Embryonic facial prominence (tissue), 1 donor: ENCODE results near the gene CYGB.

Experiments
- DNase-seq: peaks from one replicate; pipeline ENCODE4 v3.0.0-alpha.2; 2016; ENCODE audit errors: extremely low spot score

The CYGB gene

GRCh38 chr17:76550712-76551615 is 13.5 kb upstream of the CYGB start:
- no peak for DNase-seq

DNA sequence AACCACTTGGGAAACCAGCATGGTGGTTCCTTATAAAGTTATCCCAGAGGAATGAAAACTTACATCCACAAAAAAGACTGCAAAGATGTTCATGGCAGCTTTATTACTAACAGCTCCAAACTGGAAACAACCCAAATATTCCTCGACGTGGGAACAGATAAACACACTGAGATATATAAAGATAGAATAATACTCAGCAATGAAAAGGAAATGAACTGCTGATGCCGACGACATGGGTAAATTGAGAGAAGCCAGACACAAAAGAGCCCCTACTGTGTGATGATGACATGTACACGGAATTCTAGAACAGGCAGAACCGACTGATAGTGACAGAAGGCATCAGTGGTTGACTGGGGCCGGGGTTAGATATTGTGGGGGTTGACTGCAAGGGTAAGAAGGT is 12.0 kb upstream of the CYGB start:
- DNase-seq, result no peak

DNA sequence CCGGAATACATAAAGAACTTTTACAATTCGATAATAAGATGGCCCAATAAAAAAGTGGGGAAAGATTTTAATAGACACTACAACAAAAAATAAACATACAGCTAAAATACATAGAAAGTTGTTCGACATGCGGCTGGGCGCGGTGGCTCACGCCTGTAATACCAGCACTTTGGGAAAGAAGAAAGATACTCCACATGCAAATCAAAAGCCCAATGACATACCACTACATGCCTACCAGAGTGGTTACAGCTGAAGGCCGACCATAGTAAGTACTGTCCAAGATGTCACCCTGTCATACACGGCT is 11.7 kb upstream of the CYGB start:
- no peak for DNase-seq

DNA sequence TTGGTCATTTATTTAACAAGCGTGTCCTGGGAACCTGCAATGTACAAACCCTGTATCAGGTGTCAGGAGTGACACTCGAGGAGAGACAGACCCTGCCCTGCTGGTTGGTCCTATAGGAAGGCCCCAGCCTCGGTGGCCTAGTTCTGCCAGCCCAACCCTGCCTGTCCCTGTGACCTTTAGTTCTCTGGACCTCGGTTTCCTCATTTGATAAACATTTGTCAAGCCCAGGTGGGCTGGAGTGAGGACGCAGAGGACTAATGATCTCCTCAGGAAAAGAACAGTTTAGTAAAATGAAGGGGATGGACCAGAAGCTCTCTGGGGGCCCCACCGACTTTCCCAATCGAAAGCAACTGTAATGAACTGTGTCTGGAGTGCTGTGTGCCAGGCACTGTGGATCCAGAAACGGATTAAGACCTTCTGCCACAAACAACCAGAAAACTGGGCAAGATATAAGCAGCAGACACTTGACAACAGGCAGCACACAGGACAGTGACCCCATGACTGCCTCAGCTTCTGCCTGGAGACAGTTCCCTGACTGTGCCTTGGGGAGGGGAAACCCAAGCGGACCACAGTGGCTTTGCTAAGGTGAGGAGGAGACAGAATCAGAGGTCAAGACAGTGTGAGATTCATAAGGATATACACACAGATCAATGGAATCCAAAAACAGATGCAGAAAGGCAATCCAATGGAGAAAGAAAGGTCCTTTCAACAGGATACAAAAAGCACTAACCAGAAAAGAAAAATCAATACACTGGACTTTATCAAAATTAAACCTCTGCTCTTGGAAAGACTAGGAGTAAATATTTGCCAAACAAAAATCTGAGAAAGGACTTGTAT is 11.1 kb upstream of the CYGB start:
- DNase-seq, result no peak

DNA sequence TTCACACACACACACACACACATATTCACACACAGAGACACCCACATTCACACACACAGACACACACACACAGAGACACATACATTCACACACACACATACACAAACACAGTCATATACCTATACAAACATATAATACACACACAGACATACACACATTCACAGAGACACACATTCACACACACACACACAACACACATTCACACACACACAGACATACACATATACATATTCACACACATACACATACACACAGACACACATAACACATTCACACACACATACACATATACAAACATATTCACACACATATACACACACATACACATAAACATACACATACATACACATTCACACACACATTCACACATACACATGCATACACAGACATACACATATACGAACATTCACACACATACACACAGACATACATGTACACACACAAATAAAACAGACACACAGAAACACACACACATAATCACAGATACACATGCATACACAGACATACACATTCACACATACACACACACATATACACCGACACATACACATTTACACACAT is 10.2 kb upstream of the CYGB start:
- DNase-seq, result no peak

DNA sequence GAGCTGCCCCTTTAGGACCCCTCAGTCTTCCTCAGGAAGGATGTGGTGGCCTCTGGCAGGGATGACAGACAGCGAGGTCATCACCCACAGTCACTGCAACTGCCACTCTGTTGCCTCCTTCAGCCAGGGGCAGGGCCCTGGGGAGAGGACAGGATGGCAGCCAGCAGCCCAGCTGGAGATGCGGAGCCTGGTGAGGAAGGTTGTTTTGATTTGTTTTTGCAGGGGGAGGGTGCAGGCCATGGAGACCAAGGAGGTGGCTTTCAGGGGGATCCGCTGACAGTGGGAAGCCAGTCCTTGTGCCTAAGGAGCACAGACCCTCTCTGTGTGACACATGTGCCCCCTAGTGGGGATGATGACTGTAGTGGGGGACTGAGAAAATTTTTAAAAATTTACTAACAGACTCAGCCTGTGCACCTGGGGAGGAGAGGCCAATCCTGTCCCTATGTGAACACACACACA is 9.7 kb upstream of the CYGB start:
- peak; percentile 61 for DNase-seq

GRCh38 chr17:76546556-76547182 is 9.2 kb upstream of the CYGB start:
- no peak for DNase-seq

DNA sequence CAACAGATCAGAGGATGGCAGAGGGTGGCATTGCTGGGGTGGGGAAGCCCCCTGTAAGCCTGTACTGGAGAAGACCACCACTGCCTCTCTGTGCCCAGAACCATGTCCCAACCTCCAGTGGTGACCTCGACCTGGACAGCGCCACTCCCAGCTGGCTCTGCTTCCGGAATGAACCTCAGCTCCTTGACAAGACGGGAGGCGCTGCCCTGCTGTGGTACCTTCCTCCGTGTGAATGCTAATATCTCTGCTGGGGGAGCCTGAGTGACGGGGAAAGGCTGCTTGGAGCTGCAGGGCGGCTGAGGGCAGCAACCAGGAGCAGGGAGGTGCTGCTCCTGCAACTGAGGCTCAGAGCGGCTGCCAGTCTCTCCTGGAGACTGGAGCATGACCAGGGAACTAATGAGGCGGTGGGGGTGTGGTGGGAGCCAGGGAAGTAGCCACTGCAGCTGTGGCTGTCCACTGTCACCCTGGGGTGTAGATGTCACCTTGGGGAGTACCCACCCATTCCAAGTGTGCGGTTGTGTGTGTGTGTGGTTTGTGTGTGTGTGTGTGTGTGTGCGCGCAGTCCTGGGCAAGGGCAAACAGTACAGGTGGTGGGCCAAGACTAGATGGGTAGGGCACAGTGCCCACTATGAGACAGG is 8.5 kb upstream of the CYGB start:
- no peak for DNase-seq

DNA sequence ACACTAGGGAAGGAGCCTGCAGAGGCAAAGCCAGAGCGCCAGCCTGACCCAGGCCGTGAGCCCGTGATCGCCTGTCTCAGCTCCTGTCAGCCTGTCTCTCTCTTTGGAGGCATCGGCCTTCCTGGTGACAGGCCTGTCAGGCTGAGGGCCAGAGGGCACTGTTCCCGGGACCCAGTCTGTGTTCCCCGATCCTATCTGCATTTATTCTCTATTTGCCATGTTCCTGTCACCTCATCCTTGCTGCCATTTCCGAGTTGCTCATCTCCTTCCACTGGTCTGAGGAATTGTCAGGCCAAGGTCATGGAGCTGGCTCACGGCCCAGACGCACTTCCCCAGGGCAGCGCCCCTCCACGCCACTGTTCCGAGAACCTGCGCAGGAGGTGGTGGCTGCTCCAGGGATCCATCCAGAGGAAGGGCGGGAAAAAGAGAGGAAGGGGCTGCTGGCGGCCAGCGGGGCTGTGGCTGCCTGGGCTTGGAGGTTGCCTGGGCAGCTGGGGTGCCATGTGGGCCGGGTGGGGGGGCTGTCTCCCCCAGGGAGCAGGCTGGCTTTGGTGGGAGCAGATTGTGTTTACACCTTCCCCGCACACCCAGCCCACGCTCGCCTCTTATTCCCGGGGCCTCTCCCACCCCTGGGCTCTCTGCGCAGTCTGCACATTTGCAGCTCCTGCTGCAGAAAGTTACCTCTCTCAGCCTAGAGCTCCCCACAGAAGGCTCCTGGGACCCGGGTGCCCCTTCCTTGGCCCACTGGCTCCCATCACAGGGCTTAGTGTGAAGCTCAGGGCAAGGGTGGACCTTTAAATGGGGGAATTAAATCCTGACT is 7.2 kb upstream of the CYGB start:
- no peak for DNase-seq

DNA sequence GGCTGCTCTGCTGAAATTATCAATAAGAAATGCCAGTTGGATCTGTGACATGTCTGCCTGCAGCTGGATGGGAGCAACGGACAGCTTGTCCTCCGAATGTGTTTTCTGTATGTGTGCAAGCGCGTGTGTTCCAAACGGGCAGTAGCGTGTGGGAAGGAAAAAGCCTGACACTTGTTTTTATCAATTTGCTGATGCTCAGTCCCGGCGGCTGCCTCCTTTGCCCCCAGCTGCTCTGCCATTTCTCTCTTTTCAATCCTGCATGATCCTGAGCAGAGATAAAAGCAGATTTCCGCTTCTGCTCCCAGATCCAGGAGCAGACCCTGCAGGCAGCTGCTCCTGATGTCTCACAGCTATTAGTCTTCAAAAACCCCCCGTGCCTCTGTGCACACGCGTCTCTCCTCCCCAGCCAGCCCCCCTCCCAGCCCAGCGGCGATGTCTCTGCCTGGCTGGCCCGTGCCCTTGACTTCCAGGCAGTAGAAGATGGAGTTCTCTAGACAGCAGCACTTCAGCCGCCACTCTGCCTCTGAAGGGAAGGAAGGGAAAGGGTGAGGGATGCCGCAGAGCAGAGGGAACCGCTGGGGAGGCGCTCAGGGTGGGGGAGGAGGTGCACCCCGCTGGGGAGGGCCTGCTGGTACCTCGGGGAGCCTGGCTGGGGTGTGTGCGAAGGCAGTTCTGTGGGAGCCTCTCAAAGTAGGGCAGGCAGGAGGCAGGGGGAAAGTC is 6.5 kb upstream of the CYGB start:
- no peak for DNase-seq

DNA sequence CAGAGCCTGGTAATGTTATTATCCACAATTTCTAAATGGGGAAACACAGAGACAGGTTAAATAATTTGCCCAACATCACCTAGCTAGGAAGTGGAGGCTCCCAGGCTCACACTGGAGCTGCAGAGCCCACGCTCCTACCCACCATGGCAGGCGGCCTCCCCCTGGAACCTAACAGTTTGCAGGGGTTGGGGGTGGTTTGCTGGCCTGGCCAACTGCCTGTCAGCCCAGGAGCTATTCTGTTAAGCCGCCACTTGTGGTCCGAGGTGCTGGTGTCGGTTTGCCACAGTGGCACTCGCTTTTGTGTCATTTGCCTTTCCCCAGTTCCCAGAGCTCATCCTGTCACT is 5.9 kb upstream of the CYGB start:
- no peak for DNase-seq

GRCh38 chr17:76542984-76543383 is 5.5 kb upstream of the CYGB start:
- DNase-seq, result no peak

GRCh38 chr17:76542566-76542971 is 5.1 kb upstream of the CYGB start:
- no peak for DNase-seq

GRCh38 chr17:76541739-76542454 is 4.4 kb upstream of the CYGB start:
- DNase-seq, result no peak

DNA sequence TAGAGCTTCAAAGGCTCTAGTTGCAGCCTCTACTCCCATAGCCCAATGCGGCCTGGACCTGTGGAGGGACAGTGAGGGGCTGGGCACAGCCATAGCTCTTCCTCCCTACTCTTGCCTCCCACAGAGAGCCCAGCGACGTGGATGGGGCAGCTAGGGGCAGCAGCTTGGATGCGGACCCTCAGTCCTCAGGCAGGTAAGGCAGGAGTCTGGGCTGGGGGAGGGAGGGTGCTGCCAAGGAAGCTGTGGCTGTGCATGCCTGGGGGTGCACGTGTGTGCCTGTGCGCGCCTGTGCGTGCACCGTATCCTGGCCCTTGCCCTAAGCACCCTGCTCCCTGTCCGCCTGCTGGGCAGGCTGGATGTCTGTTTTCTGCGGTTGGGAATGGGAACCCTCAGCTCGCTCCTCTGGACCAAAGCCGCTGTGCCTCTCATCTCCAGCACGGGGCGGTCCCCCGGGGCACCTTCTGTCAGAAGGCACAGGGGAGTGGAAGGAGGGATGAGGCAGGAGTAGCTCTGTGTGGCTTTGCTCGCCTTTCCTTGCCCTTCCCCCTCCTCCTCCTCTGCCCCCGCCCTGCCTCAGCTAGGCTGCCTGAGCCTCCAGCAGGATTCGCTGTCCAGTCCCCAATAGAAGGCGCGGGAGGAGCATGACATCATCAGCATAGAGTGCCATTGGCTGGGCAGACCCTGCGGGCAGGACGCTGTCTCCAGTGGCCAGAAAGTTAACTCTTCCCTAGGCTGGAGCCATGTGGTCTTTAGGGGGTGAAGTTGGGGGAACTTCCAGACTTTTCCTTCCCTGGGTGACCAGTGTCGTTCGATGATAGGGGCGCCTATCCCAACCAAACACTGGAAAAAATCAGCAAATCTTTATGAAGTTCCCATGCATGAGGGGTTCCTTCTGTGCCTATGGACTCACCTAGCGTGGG is 3.1 kb upstream of the CYGB start:
- peak; percentile 90 for DNase-seq

DNA sequence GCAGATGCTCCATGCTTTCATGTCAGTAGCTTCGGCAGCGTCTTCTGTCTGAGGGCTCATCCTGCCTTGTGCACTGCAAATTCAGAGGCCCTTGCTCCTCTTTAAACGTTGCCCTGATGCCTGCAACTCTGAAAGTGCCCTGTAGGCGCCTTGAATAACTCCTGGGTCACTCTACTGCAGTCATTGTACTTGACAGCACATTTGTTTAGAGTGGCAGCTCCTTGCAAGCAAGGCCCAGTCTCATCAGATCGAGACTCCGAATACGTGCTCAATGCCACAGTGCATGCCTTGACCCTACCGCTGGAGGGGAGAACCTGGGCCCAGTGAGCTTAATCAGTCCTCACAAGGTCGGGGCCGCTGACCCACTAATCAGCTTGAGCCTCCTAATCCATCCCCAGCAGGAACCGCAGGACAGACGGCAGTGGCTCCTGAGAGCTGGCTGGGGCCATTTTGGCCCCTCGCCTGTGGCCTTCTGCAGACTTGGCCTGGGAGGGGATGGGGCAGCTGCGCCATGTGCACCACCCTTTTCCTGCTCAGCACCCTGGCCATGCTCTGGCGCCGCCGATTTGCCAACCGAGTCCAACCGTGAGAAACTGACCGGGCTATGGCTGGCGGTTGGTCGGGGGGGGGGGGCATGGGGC is 2.2 kb upstream of the CYGB start, which contains the start of gene PRCD:
Gene PRCD (plus strand): TSS at position 414 of the 641 bp plus-strand sequence. CDS start 98 bp downstream, at position 512.
- DNase-seq, result no peak

- DNase-seq, result no peak
Observed at GRCh38 chr17:76538941-76539570, 1.5 kb upstream of the CYGB start.
